ENCODE measurements around the gene YPEL5.

The YPEL5 gene

DNA sequence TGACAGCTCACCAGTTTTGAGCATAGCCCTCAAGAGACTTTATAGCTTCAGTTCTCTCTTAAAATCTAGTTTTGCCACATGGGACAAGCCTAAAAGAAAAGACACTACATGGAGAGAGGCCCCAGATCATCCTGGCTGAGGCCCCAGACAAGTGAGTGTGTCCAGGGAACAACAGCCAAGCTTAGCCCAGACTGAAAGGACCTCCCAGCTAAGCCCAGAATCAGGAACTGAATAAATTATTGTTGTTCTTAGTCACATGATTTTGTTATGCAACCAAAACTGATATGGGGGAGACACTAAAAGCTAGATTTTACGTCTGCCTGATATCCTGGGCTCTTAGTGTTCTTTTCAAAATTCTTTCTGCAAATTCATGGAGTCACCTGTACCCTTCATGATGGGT, 55.2 kb downstream of the YPEL5 start:
- DNase-seq (ENCODE audit: low read depth in 1 of 2, low spot score in 1 of 2) = no peak

DNA sequence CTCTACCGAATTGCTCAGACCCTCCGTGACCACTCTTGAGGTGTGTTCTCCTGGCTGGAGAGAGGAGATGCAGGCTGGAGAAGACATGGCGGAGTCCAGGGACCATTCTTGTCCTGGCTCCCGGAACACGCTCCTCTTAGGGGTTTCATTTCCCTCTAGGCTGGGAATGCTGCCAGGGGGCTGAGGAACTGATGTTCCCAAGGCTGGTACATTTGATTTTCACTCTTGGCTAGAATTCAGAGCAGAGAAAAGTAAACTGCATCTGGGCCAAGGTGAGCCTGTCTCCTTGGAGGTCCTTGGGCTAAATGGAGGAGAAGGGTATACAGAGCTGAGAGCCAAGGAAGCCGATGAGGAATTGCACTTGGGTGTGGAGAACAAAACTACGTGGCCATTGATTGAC, 56.3 kb downstream of the YPEL5 start:
- no peak for DNase-seq (ENCODE audit: low read depth in 1 of 2, low spot score in 1 of 2)

GRCh38 chr2:30204281-30204680, 57.5 kb downstream of the YPEL5 start:
- no peak for DNase-seq (ENCODE audit: low read depth in 1 of 2, low spot score in 1 of 2)

- no peak for DNase-seq (ENCODE audit: low read depth in 1 of 2, low spot score in 1 of 2)
These were observed 58.6 kb downstream of the YPEL5 start for GRCh38 chr2:30205456-30205855.

DNA sequence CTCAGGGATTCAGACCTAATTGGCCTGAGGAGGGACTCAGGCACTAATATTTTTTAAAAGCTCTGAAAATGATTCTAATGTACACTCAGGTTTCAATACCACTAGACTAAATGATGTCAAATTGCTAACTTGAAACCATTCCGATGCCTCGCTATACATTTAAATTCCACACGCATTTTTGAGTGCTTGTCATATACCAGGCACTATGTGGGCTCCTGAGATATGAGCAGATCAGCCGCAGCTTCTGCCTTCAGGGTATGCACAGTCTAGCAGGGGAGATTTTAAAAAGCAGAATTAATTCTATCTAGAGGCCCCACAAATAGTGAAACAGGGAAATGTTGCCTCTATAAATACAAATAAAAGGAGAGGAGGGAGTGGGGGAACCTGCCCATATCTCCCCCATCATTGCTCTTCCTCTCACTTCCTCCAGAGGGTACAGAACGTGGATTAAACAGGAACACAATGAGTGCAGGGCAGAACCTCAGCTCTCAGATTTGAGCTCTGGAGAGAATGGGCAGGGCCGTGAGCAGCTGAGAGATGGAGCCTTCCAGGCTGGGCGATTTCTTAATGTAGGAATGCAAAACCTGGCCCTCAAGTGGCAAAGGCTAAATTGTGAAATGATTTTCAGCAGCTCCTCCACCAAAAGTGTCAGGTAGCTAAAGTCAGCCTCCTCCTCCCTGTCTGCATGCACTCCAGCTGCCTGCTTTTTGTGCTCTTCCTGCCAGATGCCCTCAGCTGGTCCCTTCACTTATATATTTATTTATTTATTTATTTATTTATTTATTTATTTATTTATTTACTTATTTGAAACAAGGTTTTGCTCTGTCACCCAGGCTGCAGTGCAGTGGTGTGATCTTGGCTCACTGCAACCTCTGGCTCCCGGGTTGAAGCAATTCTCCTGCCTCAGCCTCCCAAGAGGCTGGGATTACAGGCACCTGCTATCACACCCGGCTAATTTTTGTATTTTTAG, 59.9 kb downstream of the YPEL5 start:
- no peak for DNase-seq (ENCODE audit: low read depth in 1 of 2, low spot score in 1 of 2)

- DNase-seq (ENCODE audit: low read depth in 1 of 2, low spot score in 1 of 2) = no peak
These were observed 61.6 kb downstream of the YPEL5 start for GRCh38 chr2:30208453-30208852.

- no peak for DNase-seq (ENCODE audit: low read depth in 1 of 2, low spot score in 1 of 2)
These were observed 62.4 kb downstream of the YPEL5 start for GRCh38 chr2:30209227-30209626.

Measured in activated T-helper 1 cell treated with anti-CD3 and anti-CD28 coated beads, Interleukin-2, amount 50 U/mL, for 16 hours (primary cell).